GM13976 (cell line): Measurements from ENCODE around the gene CUEDC1.
A peak's percentile ranks its signal among the peaks of the same experiment; 100 is the strongest.

Source experiments
- DNase-seq: peaks from one replicate; pipeline ENCODE4 v3.0.0; 2012; ENCODE audit warnings: low spot score
- CTCF ChIP-seq: IDR thresholded peaks from 2 replicates; pipeline ENCODE4 v1.5.1; 2012; ENCODE audit warnings: borderline replicate concordance, mild to moderate bottlenecking; ENCODE audit not compliant: insufficient read depth; ENCODE audit errors: extremely low read depth, missing control alignments, control extremely low read depth
- in situ Hi-C: fragments of 300-500 bp; cut with MboI; formaldehyde crosslinking; loops from one replicate; pipeline ENCODE4 v1.12.0; 2022; ENCODE audit warnings: low sequenced_read_pairs, mixed read lengths, inconsistent platforms; ENCODE audit not compliant: unreplicated experiment

The CUEDC1 gene

DNA sequence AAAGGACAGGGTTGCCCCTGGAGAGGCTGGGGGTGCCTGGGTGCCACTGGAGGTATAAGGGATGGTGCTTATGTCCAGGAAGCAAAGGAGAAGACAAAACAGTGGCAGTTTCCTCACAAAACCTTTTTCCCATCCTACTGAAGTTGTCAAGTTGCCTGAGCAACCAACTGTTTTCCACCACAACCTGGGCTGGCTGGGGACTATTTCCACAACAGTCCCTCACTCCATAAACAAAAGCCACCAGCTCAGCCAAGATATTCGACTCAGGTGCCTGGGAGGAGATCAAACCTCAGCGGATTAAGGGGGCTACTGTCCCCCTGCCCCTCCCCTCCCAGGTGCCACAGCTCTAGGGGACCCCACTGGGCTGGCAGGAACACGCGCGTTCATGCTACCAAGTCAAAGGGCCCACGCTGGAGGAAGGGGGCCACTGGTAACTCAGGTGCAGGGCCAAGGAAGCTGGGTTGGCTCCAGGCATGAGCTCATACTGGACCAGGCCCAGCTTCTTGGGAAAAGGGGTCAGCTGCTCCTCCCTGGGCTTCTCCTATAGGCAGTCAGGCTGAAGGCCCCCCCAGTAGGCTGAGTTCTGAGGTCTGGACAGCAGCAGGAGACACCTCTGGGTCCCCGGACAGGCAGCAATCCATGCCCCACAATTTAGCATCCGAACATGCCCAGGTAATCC is 59.7 kb downstream of the CUEDC1 start:
- no peak for DNase-seq
- TF ChIP-seq CTCF = no peak
- in situ Hi-C loops = no loop called here

DNA sequence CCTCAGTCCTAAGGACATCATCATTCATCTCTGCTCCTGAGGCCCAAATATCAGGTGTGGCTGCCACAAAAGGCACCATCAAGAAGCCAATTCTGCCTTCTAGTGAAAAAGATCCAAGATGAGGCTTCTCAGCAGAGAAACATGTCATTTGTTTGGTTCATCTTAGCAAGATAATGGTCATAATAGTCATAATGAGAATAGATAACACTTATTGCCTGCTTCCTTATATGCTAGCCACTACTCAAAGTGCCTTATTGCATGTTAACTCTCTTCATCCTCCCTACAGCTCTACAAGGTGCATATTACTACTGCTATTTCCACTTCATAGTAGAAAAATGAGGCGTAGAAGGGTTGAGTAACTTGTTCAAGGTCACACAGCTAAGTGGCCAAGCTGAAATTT is 60.4 kb downstream of the CUEDC1 start:
- in situ Hi-C loops = no loop called here

GRCh38 chr17:57892820-57893595 is 62.2 kb downstream of the CUEDC1 start:
- in situ Hi-C loops = no loop called here
- TF ChIP-seq CTCF = no peak
- DNase-seq = no peak

More for the DNA sequence above, 60.4 kb downstream of the CUEDC1 start:
- TF ChIP-seq CTCF = no peak
- DNase-seq = no peak

- peak; percentile 97 for TF ChIP-seq CTCF
- peak; percentile 89 for DNase-seq
- in situ Hi-C loops = no loop called here
Measured at GRCh38 chr17:57892146-57892819, 62.9 kb downstream of the CUEDC1 start.

DNA sequence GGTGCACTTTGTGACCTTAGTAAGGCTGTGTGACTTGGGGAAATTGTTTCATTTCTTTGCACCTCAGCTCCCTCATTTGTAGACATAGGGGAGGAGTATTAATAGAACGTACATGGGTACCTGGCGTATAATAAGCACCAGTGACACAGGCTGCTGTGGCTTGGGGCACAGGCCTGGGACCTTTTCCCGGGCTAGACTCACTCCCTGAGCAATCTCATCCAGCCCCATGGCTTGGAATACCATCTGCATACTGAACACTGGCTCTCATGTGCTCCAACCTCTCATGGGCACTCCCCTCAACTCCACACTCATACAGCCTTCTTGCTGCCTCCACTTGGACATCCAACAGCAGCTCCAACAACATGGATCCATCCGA is 64.4 kb downstream of the CUEDC1 start:
- no peak for TF ChIP-seq CTCF
- in situ Hi-C loops = no loop called here
- DNase-seq = no peak

GRCh38 chr17:57889892-57890856 is 65.0 kb downstream of the CUEDC1 start:
- in situ Hi-C loops = no loop called here
- TF ChIP-seq CTCF = no peak
- DNase-seq = no peak
